Neural progenitor cell (in vitro differentiated cells): ENCODE data around the gene MYBPHL. TPM values are rescaled to one million over a fixed set of nuclear protein-coding genes. Genes with fewer than 3 reads are reported as not detected.
A peak's percentile ranks its signal among the peaks of the same experiment; 100 is the strongest.

Experiments used
- DNase-seq: peaks from one replicate; pipeline ENCODE4 v3.0.0-alpha.2; 2016; ENCODE audit warnings: low spot score
- H2AFZ ChIP-seq: fragments of 200-600 bp; sonication (generic); replicated peaks from 2 replicates; pipeline ENCODE4 v1.6.1; 2016; ENCODE audit warnings: antibody characterized with exemption
- H3F3A ChIP-seq: fragments of 200-600 bp; sonication (generic); 2 replicates; pipeline ENCODE4 v1.6.1; 2016; ENCODE audit warnings: antibody characterized with exemption, low read depth
- H3K27ac ChIP-seq: fragments of 200-600 bp; sonication (generic); 2 replicates; pipeline ENCODE4 v1.5.1; 2016; ENCODE audit warnings: mild to moderate bottlenecking
- H3K27me3 ChIP-seq: fragments of 200-600 bp; sonication (generic); 2 replicates; pipeline ENCODE4 v1.6.1; 2016; ENCODE audit warnings: mild to moderate bottlenecking, moderate library complexity
- H3K36me3 ChIP-seq: fragments of 200-600 bp; sonication (generic); 2 replicates; pipeline ENCODE4 v1.5.1; 2016
- H3K4me1 ChIP-seq: fragments of 200-600 bp; sonication (generic); 2 replicates; pipeline ENCODE4 v1.6.1; 2016; ENCODE audit warnings: mixed run types
- H3K4me2 ChIP-seq: fragments of 200-600 bp; sonication (generic); 2 replicates; pipeline ENCODE4 v1.6.1; 2016
- H3K4me3 ChIP-seq: fragments of 200-600 bp; sonication (generic); 2 replicates; pipeline ENCODE4 v1.5.1; 2016
- H3K79me2 ChIP-seq: fragments of 200-600 bp; sonication (generic); 2 replicates; pipeline ENCODE4 v1.6.1; 2016; ENCODE audit warnings: low read depth
- H3K9ac ChIP-seq: fragments of 200-600 bp; sonication (generic); 2 replicates; pipeline ENCODE4 v1.6.1; 2016
- H3K9me3 ChIP-seq: fragments of 200-600 bp; sonication (generic); 2 replicates; pipeline ENCODE4 v1.5.1; 2016; ENCODE audit warnings: low read depth
- H4K20me1 ChIP-seq: fragments of 200-600 bp; sonication (generic); 2 replicates; pipeline ENCODE4 v1.6.1; 2016; ENCODE audit warnings: low read depth
- H3K27ac Mint-ChIP-seq: 3 replicates; pipeline ENCODE4 v1.8.0; 2021; ENCODE audit warnings: mixed read lengths
- H3K27me3 Mint-ChIP-seq: 2 replicates; pipeline ENCODE4 v1.8.0; 2022; ENCODE audit warnings: low read depth, mild to moderate bottlenecking, inconsistent platforms, moderate library complexity, mixed read lengths; ENCODE audit not compliant: insufficient read depth
- H3K36me3 Mint-ChIP-seq: 3 replicates; pipeline ENCODE4 v1.8.0; 2021; ENCODE audit warnings: mixed read lengths
- H3K4me1 Mint-ChIP-seq: 3 replicates; pipeline ENCODE4 v1.8.0; 2021; ENCODE audit warnings: mixed read lengths
- H3K4me3 Mint-ChIP-seq: 3 replicates; pipeline ENCODE4 v1.8.0; 2021; ENCODE audit warnings: mild to moderate bottlenecking, moderate library complexity, mixed read lengths
- H3K9me3 Mint-ChIP-seq: 3 replicates; pipeline ENCODE4 v1.8.0; 2020; ENCODE audit warnings: mixed read lengths
- CTCF ChIP-seq: fragments of 200-600 bp; sonication (generic); IDR thresholded peaks from 2 replicates; pipeline ENCODE4 v1.5.1; 2017; ENCODE audit warnings: antibody characterized with exemption, mild to moderate bottlenecking
- EZH2 ChIP-seq: fragments of 200-600 bp; sonication (generic); IDR thresholded peaks from 2 replicates; pipeline ENCODE4 v1.6.1; 2017; ENCODE audit warnings: antibody characterized with exemption, mild to moderate bottlenecking, moderate library complexity
- EZH2phosphoT487 ChIP-seq: fragments of 200-600 bp; sonication (generic); IDR thresholded peaks from 2 replicates; pipeline ENCODE4 v1.6.1; 2017; ENCODE audit warnings: antibody characterized with exemption
- total RNA-seq: library from RNA; depleted of rRNA; stranded (reverse); fragments of >200 nt; gene quantifications from 2 replicates; pipeline ENCODE4 v1.2.3, GENCODE V29; 2015; ENCODE audit warnings: low replicate concordance

MYBPHL gene
- total RNA-seq, 1 donor from 2014 or later, result not detected

GRCh38 chr1:109272831-109273547, 33.8 kb downstream of the MYBPHL start:
- H3K79me2 ChIP-seq, result no peaks in the 10 kb centered on the region
- no peaks in the 10 kb centered on the region for H4K20me1 ChIP-seq
- H3F3A ChIP-seq, result peaks cover 14% of the 10 kb centered on the region
- Mint-ChIP-seq H3K9me3 (no peaks in the 10 kb centered on the region), H3K27ac (no peak overlapping the region), H3K4me1 (peaks cover 22% of the 10 kb centered on the region), H3K36me3 (peaks cover 22% of the 10 kb centered on the region), H3K27me3 (peaks cover 6% of the 10 kb centered on the region), H3K4me3 (no peak overlapping the region)
- H3K4me3 ChIP-seq, result no peak overlapping the region
- no peaks in the 10 kb centered on the region for H3K9me3 ChIP-seq
- H3K9ac ChIP-seq, result no peak overlapping the region
- no peaks in the 10 kb centered on the region for H3K36me3 ChIP-seq
- no peak overlapping the region for H2AFZ ChIP-seq
- no peak overlapping the region for H3K4me2 ChIP-seq
- H3K27me3 ChIP-seq, result no peaks in the 10 kb centered on the region
- no peak overlapping the region for H3K27ac ChIP-seq
- TF ChIP-seq EZH2 (no peak), EZH2phosphoT487 (no peak), CTCF (no peak)
- H3K4me1 ChIP-seq, result no peaks in the 10 kb centered on the region
- no peak for DNase-seq

GRCh38 chr1:109272021-109272799, 34.6 kb downstream of the MYBPHL start:
- H3K4me3 ChIP-seq, result no peak overlapping the region
- H3K27ac ChIP-seq, result no peak overlapping the region
- no peak overlapping the region for H3K27ac Mint-ChIP-seq
- no peak for TF ChIP-seq EZH2
- TF ChIP-seq EZH2phosphoT487, result no peak
- no peak for TF ChIP-seq CTCF
- H2AFZ ChIP-seq, result no peak overlapping the region
- H3K9me3 ChIP-seq, result no peaks in the 10 kb centered on the region
- no peaks in the 10 kb centered on the region for H3K27me3 ChIP-seq
- no peaks in the 10 kb centered on the region for H3K36me3 ChIP-seq
- H3K4me2 ChIP-seq, result no peak overlapping the region
- H3K4me1 Mint-ChIP-seq, result peaks cover 21% of the 10 kb centered on the region
- no peaks in the 10 kb centered on the region for H3K4me1 ChIP-seq
- peaks cover 8% of the 10 kb centered on the region for H3K27me3 Mint-ChIP-seq
- H3F3A ChIP-seq, result peaks cover 7% of the 10 kb centered on the region
- H3K9me3 Mint-ChIP-seq, result no peaks in the 10 kb centered on the region
- H3K4me3 Mint-ChIP-seq, result no peak overlapping the region
- DNase-seq, result no peak
- H3K9ac ChIP-seq, result no peak overlapping the region
- peaks cover 25% of the 10 kb centered on the region for H3K36me3 Mint-ChIP-seq
- no peaks in the 10 kb centered on the region for H3K79me2 ChIP-seq
- no peaks in the 10 kb centered on the region for H4K20me1 ChIP-seq

GRCh38 chr1:109271458-109271857, 35.4 kb downstream of the MYBPHL start:
- Histone ChIP-seq H3K9ac (no peak overlapping the region), H2AFZ (no peak overlapping the region), H3K4me2 (no peak overlapping the region), H3K27me3 (no peaks in the 10 kb centered on the region), H3F3A (no peaks in the 10 kb centered on the region), H3K4me1 (no peaks in the 10 kb centered on the region), H3K79me2 (no peaks in the 10 kb centered on the region), H4K20me1 (no peaks in the 10 kb centered on the region), H3K9me3 (no peaks in the 10 kb centered on the region), H3K4me3 (no peak overlapping the region), H3K27ac (no peak overlapping the region), H3K36me3 (no peaks in the 10 kb centered on the region)
- TF ChIP-seq EZH2, result no peak
- peaks cover 8% of the 10 kb centered on the region for H3K27me3 Mint-ChIP-seq
- H3K4me3 Mint-ChIP-seq, result peak overlapping the region; percentile 52
- no peak overlapping the region for H3K27ac Mint-ChIP-seq
- DNase-seq, result no peak
- no peaks in the 10 kb centered on the region for H3K9me3 Mint-ChIP-seq
- peaks cover 18% of the 10 kb centered on the region for H3K4me1 Mint-ChIP-seq
- H3K36me3 Mint-ChIP-seq, result peaks cover 29% of the 10 kb centered on the region
